Measurements from ENCODE around the gene SNX24. TPM values are rescaled to one million over a fixed set of nuclear protein-coding genes. Genes with fewer than 3 reads are reported as not detected.
A peak's percentile ranks its signal among the peaks of the same experiment; 100 is the strongest.

SNX24 gene
- total RNA-seq, 1 experiment from 2014 or later: 23.5 TPM

GRCh38 chr5:123037104-123037418, 191.6 kb downstream of the SNX24 start:
- BruUV-seq (replicated peaks): no TSS peak
- H3K4me1 Mint-ChIP-seq (ENCODE audit: low read depth, unreplicated experiment): peaks cover 23% of the 10 kb centered on the region
- peaks cover 27% of the 10 kb centered on the region for H3K36me3 Mint-ChIP-seq (ENCODE audit: insufficient read depth, unreplicated experiment)
- no peaks in the 10 kb centered on the region for H3K27me3 Mint-ChIP-seq (ENCODE audit: unreplicated experiment)
- no peaks in the 10 kb centered on the region for H3K9me3 Mint-ChIP-seq (ENCODE audit: low read depth, unreplicated experiment)
- CTCF ChIA-PET: no interaction called here
- H3K27ac Mint-ChIP-seq (ENCODE audit: unreplicated experiment): peak overlapping the region; percentile 76
- H3K4me3 Mint-ChIP-seq (ENCODE audit: low read depth, unreplicated experiment): peak overlapping the region; percentile 89
- intact Hi-C loops (cut with micrococcal nuclease; ENCODE audit: unreplicated experiment): loop anchor here (5.0 to 10.0 kb wide), 2 partner anchors 178 to 190 kb away; partner anchors contain the start of gene SNX24
- DNase-seq: no peak
- TF ChIP-seq, protein P1, sequence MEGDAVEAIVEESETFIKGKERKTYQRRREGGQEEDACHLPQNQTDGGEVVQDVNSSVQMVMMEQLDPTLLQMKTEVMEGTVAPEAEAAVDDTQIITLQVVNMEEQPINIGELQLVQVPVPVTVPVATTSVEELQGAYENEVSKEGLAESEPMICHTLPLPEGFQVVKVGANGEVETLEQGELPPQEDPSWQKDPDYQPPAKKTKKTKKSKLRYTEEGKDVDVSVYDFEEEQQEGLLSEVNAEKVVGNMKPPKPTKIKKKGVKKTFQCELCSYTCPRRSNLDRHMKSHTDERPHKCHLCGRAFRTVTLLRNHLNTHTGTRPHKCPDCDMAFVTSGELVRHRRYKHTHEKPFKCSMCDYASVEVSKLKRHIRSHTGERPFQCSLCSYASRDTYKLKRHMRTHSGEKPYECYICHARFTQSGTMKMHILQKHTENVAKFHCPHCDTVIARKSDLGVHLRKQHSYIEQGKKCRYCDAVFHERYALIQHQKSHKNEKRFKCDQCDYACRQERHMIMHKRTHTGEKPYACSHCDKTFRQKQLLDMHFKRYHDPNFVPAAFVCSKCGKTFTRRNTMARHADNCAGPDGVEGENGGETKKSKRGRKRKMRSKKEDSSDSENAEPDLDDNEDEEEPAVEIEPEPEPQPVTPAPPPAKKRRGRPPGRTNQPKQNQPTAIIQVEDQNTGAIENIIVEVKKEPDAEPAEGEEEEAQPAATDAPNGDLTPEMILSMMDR (IDR thresholded peaks at IDR 0.05; ENCODE audit: unreplicated experiment): no peak

DNA sequence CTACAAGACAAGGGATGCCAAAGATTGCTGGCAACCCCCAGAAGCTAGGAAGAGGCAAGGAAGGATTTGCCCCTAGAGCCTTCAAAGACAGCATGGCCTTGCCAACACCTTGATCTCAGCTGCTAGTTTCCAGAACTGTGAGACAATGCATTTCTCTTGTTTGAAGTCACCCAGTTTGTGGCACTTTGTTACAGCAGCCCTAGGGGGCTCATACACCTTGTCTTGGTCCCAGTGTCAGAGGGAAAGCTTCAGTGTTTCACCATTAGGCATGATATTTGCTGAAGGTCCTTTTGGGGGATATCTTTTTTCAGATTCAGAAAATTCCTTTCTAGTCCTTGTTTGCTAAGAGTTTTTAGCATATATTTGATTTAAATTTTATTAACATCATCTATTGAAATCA, 194.3 kb downstream of the SNX24 start:
- intact Hi-C loops (cut with micrococcal nuclease; ENCODE audit: unreplicated experiment): loop anchor here (5.0 to 10.0 kb wide), 2 partner anchors 175 to 192 kb away; partner anchors contain the start of gene SNX24
- no TSS peak for BruUV-seq (replicated peaks)
- H3K4me3 Mint-ChIP-seq (ENCODE audit: low read depth, unreplicated experiment): no peak overlapping the region
- no peak for DNase-seq
- CTCF ChIA-PET: no interaction called here
- H3K27me3 Mint-ChIP-seq (ENCODE audit: unreplicated experiment): no peaks in the 10 kb centered on the region
- H3K36me3 Mint-ChIP-seq (ENCODE audit: insufficient read depth, unreplicated experiment): peaks cover 27% of the 10 kb centered on the region
- TF ChIP-seq, protein P1 (IDR thresholded peaks at IDR 0.05; ENCODE audit: unreplicated experiment): no peak
- no peaks in the 10 kb centered on the region for H3K9me3 Mint-ChIP-seq (ENCODE audit: low read depth, unreplicated experiment)
- H3K27ac Mint-ChIP-seq (ENCODE audit: unreplicated experiment): no peak overlapping the region
- H3K4me1 Mint-ChIP-seq (ENCODE audit: low read depth, unreplicated experiment): peaks cover 21% of the 10 kb centered on the region

GRCh38 chr5:123044926-123045617, 199.7 kb downstream of the SNX24 start:
- DNase-seq: no peak
- CTCF ChIA-PET: no interaction called here
- Mint-ChIP-seq H3K4me1 (ENCODE audit: low read depth, unreplicated experiment) (no peaks in the 10 kb centered on the region), H3K36me3 (ENCODE audit: insufficient read depth, unreplicated experiment) (no peaks in the 10 kb centered on the region), H3K27me3 (ENCODE audit: unreplicated experiment) (no peaks in the 10 kb centered on the region), H3K4me3 (ENCODE audit: low read depth, unreplicated experiment) (no peak overlapping the region), H3K27ac (ENCODE audit: unreplicated experiment) (no peak overlapping the region), H3K9me3 (ENCODE audit: low read depth, unreplicated experiment) (no peaks in the 10 kb centered on the region)
- TF ChIP-seq, protein P1 (IDR thresholded peaks at IDR 0.05; ENCODE audit: unreplicated experiment): no peak
- intact Hi-C loops (cut with micrococcal nuclease; ENCODE audit: unreplicated experiment): no loop called here
- BruUV-seq (replicated peaks): no TSS peak

- Mint-ChIP-seq H3K4me1 (ENCODE audit: low read depth, unreplicated experiment) (no peaks in the 10 kb centered on the region), H3K27ac (ENCODE audit: unreplicated experiment) (no peak overlapping the region), H3K27me3 (ENCODE audit: unreplicated experiment) (no peaks in the 10 kb centered on the region), H3K36me3 (ENCODE audit: insufficient read depth, unreplicated experiment) (no peaks in the 10 kb centered on the region), H3K4me3 (ENCODE audit: low read depth, unreplicated experiment) (no peak overlapping the region), H3K9me3 (ENCODE audit: low read depth, unreplicated experiment) (no peaks in the 10 kb centered on the region)
- CTCF ChIA-PET: no interaction called here
- intact Hi-C loops (cut with micrococcal nuclease; ENCODE audit: unreplicated experiment): no loop called here
- TF ChIP-seq, protein P1 (IDR thresholded peaks at IDR 0.05; ENCODE audit: unreplicated experiment): no peak
- no peak for DNase-seq
- BruUV-seq (replicated peaks): no TSS peak
Measured at GRCh38 chr5:123046222-123046621, 200.8 kb downstream of the SNX24 start.
